SK-N-SH treated with all-trans-retinoic acid at 6 μM for 48 hours (cell line): ENCODE results near the gene PRUNE2.

Source experiments
- ATAC-seq: fragments of 200-7000 bp; cut with Tn5 transposase; 3 replicates; pipeline ENCODE4 v1.9.1; 2020; ENCODE audit warnings: mild to moderate bottlenecking, moderate library complexity
- ARNTL ChIP-seq: fragments of 450-650 bp; formaldehyde crosslinking; IDR thresholded peaks from 2 replicates; pipeline ENCODE4 v1.5.0; 2020; ENCODE audit warnings: low read depth, mild to moderate bottlenecking, moderate library complexity, borderline replicate concordance
- BACH2 ChIP-seq: fragments of 250-450 bp; sonication (Bioruptor Pico); IDR thresholded peaks from 2 replicates; pipeline ENCODE4 v1.9.0; 2021; ENCODE audit warnings: mild to moderate bottlenecking, borderline replicate concordance
- ESRRG ChIP-seq: fragments of 250-450 bp; sonication (Bioruptor Pico); IDR thresholded peaks from 2 replicates; pipeline ENCODE4 v1.6.1; 2021; ENCODE audit warnings: mild to moderate bottlenecking
- GLIS3 ChIP-seq: fragments of 250-450 bp; sonication (Bioruptor Pico); IDR thresholded peaks from 2 replicates; pipeline ENCODE4 v1.5.0; 2020; ENCODE audit warnings: mild to moderate bottlenecking, moderate library complexity
- ISL1 ChIP-seq: fragments of 250-450 bp; sonication (Bioruptor Pico); IDR thresholded peaks from 2 replicates; pipeline ENCODE4 v2.1.2; 2022; ENCODE audit warnings: mild to moderate bottlenecking, moderate library complexity
- OSR1 ChIP-seq: fragments of 250-450 bp; sonication (Bioruptor Pico); IDR thresholded peaks from 2 replicates; pipeline ENCODE4 v1.8.0; 2022; ENCODE audit warnings: moderate library complexity, mild to moderate bottlenecking, inconsistent platforms
- POU6F1 ChIP-seq: fragments of 250-450 bp; sonication (Bioruptor Pico); IDR thresholded peaks from 2 replicates; pipeline ENCODE4 v1.8.0; 2021; ENCODE audit warnings: low read depth, mild to moderate bottlenecking, moderate library complexity, borderline replicate concordance
- PPARA ChIP-seq: fragments of 250-450 bp; sonication (Bioruptor Pico); IDR thresholded peaks from 2 replicates; pipeline ENCODE4 v1.5.0; 2020; ENCODE audit warnings: mild to moderate bottlenecking, borderline replicate concordance
- RARB ChIP-seq: fragments of 250-450 bp; sonication (Bioruptor Pico); IDR thresholded peaks from 2 replicates; pipeline ENCODE4 v1.8.0; 2021; ENCODE audit warnings: mild to moderate bottlenecking, moderate library complexity
- SNAI2 ChIP-seq: fragments of 250-450 bp; sonication (Bioruptor Pico); IDR thresholded peaks from 2 replicates; pipeline ENCODE4 v1.5.0; 2020; ENCODE audit warnings: mild to moderate bottlenecking, moderate library complexity
- TCF4 ChIP-seq: fragments of 250-450 bp; sonication (Bioruptor Pico); IDR thresholded peaks from 2 replicates; pipeline ENCODE4 v1.8.0; 2021; ENCODE audit warnings: mild to moderate bottlenecking, moderate library complexity, borderline replicate concordance
- TOX ChIP-seq: fragments of 250-450 bp; sonication (Bioruptor Pico); IDR thresholded peaks from 2 replicates; pipeline ENCODE4 v1.8.0; 2021; ENCODE audit warnings: mild to moderate bottlenecking, moderate library complexity, borderline replicate concordance
- ZC3H10 ChIP-seq: fragments of 250-450 bp; sonication (Bioruptor Pico); IDR thresholded peaks from 2 replicates; pipeline ENCODE4 v1.5.1; 2021; ENCODE audit warnings: mild to moderate bottlenecking, moderate library complexity
- ZFP3 ChIP-seq: fragments of 250-450 bp; sonication (Bioruptor Pico); IDR thresholded peaks from 2 replicates; pipeline ENCODE4 v1.5.0; 2020; ENCODE audit warnings: mild to moderate bottlenecking, moderate library complexity
- ZFP30 ChIP-seq: fragments of 450-650 bp; formaldehyde crosslinking; IDR thresholded peaks from 2 replicates; pipeline ENCODE4 v1.5.0; 2022; ENCODE audit warnings: mild to moderate bottlenecking, moderate library complexity
- ZNF565 ChIP-seq: fragments of 450-650 bp; formaldehyde crosslinking; conservative IDR thresholded peaks from 2 replicates; pipeline ENCODE4 v1.5.0; 2020; ENCODE audit warnings: low read depth, mild to moderate bottlenecking, moderate library complexity
- ZNF70 ChIP-seq: fragments of 450-650 bp; formaldehyde crosslinking; IDR thresholded peaks from 2 replicates; pipeline ENCODE4 v1.5.0; 2020; ENCODE audit warnings: mild to moderate bottlenecking, moderate library complexity
- TF ChIP-seq, protein P1 (sequence below): fragments of 250-450 bp; sonication (Bioruptor Pico); IDR thresholded peaks from 2 replicates; pipeline ENCODE4 v1.5.1; 2021; ENCODE audit warnings: mild to moderate bottlenecking, moderate library complexity
- TF ChIP-seq, protein P2 (sequence below): fragments of 250-450 bp; sonication (Bioruptor Pico); IDR thresholded peaks from 2 replicates; pipeline ENCODE4 v1.8.0; 2020; ENCODE audit warnings: mild to moderate bottlenecking, moderate library complexity, borderline replicate concordance
- TF ChIP-seq, protein P3 (sequence below): fragments of 250-450 bp; sonication (Bioruptor Pico); IDR thresholded peaks from 2 replicates; pipeline ENCODE4 v1.5.0; 2020; ENCODE audit warnings: mild to moderate bottlenecking, moderate library complexity
- TF ChIP-seq, protein P4 (sequence below): fragments of 250-450 bp; sonication (Bioruptor Pico); IDR thresholded peaks from 2 replicates; pipeline ENCODE4 v1.5.1; 2020; ENCODE audit warnings: low read depth, mild to moderate bottlenecking, moderate library complexity

PRUNE2 gene

GRCh38 chr9:76921165-76921564 lies 15.3 kb upstream of the PRUNE2 start:
- TF ChIP-seq PPARA (CRISPR knock-in tag) (no peak), ISL1 (CRISPR knock-in tag) (0 out of 2 replicates have a peak, but pooled peaks have one; percentile 22)
- no peak for ATAC-seq

DNA sequence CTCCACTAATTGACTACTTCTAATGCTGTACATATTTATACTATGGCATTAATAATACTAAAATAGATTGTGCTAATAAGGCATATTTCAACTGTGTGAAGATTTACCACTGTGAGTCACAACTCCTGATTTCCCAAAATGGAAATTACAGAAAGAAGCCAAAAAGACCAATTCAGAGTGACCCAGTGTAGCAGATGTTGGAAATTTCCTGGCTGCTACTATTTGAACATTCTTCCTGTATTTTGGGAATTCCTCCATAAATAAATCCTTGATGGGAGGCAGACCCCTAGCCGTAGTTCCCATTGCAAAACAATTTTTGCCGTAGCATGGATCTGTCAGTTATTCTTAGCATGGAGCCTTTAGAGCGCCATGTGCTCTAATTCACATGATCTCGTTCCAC lies 11.4 kb upstream of the PRUNE2 start:
- no peak for ATAC-seq
- no peak for TF ChIP-seq RARB
- no peak for TF ChIP-seq GLIS3 (CRISPR knock-in tag)
- no peak for TF ChIP-seq TOX (CRISPR knock-in tag)
- TF ChIP-seq ARNTL (CRISPR knock-in tag): no peak

GRCh38 chr9:76916231-76916630 lies 10.3 kb upstream of the PRUNE2 start:
- no peak for ATAC-seq
- TF ChIP-seq, protein P1, sequence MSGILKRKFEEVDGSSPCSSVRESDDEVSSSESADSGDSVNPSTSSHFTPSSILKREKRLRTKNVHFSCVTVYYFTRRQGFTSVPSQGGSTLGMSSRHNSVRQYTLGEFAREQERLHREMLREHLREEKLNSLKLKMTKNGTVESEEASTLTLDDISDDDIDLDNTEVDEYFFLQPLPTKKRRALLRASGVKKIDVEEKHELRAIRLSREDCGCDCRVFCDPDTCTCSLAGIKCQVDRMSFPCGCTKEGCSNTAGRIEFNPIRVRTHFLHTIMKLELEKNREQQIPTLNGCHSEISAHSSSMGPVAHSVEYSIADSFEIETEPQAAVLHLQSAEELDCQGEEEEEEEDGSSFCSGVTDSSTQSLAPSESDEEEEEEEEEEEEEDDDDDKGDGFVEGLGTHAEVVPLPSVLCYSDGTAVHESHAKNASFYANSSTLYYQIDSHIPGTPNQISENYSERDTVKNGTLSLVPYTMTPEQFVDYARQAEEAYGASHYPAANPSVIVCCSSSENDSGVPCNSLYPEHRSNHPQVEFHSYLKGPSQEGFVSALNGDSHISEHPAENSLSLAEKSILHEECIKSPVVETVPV (CRISPR knock-in tag): no peak
- no peak for TF ChIP-seq ARNTL (CRISPR knock-in tag)
- TF ChIP-seq ZNF565: no peak

DNA sequence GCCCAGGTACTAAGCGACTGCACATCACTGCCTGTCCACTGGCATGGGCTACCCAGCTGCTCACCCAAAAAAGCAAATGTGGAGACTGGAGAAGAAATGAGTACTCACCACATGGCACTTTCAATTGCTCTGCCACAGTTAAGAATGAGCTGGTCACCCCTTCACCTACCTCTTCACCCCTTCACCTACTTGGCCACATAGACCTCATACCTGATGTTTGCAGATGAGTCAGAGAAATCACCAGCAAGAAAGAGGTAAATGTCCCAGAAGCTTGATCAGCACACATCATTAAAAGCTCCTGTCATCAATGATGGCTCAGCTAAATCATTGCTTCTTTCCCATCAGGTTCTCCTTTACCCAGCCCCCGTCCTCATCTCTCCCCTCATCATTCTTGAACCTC lies 7.6 kb upstream of the PRUNE2 start:
- TF ChIP-seq ISL1 (CRISPR knock-in tag) (no peak), OSR1 (CRISPR knock-in tag) (no peak), TOX (CRISPR knock-in tag) (no peak), ESRRG (no peak), POU6F1 (CRISPR knock-in tag) (no peak), RARB (no peak)
- TF ChIP-seq, protein P2, sequence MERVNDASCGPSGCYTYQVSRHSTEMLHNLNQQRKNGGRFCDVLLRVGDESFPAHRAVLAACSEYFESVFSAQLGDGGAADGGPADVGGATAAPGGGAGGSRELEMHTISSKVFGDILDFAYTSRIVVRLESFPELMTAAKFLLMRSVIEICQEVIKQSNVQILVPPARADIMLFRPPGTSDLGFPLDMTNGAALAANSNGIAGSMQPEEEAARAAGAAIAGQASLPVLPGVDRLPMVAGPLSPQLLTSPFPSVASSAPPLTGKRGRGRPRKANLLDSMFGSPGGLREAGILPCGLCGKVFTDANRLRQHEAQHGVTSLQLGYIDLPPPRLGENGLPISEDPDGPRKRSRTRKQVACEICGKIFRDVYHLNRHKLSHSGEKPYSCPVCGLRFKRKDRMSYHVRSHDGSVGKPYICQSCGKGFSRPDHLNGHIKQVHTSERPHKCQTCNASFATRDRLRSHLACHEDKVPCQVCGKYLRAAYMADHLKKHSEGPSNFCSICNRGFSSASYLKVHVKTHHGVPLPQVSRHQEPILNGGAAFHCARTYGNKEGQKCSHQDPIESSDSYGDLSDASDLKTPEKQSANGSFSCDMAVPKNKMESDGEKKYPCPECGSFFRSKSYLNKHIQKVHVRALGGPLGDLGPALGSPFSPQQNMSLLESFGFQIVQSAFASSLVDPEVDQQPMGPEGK (CRISPR knock-in tag): no peak
- TF ChIP-seq, all 23 proteins: peak for 0
- no peak for ATAC-seq

- peak; percentile 92 for ATAC-seq
- TF ChIP-seq, protein P2 (CRISPR knock-in tag): no peak
- TF ChIP-seq ZC3H10 (CRISPR knock-in tag): no peak
- no peak for TF ChIP-seq TOX (CRISPR knock-in tag)
- no peak for TF ChIP-seq ESRRG
- TF ChIP-seq OSR1 (CRISPR knock-in tag): no peak
- TF ChIP-seq ZNF70: no peak
- TF ChIP-seq, protein P3, sequence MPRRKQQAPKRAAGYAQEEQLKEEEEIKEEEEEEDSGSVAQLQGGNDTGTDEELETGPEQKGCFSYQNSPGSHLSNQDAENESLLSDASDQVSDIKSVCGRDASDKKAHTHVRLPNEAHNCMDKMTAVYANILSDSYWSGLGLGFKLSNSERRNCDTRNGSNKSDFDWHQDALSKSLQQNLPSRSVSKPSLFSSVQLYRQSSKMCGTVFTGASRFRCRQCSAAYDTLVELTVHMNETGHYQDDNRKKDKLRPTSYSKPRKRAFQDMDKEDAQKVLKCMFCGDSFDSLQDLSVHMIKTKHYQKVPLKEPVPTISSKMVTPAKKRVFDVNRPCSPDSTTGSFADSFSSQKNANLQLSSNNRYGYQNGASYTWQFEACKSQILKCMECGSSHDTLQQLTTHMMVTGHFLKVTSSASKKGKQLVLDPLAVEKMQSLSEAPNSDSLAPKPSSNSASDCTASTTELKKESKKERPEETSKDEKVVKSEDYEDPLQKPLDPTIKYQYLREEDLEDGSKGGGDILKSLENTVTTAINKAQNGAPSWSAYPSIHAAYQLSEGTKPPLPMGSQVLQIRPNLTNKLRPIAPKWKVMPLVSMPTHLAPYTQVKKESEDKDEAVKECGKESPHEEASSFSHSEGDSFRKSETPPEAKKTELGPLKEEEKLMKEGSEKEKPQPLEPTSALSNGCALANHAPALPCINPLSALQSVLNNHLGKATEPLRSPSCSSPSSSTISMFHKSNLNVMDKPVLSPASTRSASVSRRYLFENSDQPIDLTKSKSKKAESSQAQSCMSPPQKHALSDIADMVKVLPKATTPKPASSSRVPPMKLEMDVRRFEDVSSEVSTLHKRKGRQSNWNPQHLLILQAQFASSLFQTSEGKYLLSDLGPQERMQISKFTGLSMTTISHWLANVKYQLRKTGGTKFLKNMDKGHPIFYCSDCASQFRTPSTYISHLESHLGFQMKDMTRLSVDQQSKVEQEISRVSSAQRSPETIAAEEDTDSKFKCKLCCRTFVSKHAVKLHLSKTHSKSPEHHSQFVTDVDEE: no peak
- peak; percentile 76 for TF ChIP-seq ISL1 (CRISPR knock-in tag)
- no peak for TF ChIP-seq RARB
- TF ChIP-seq PPARA (CRISPR knock-in tag): no peak
- 0 out of 2 replicates have a peak, but pooled peaks have one; percentile 45 for TF ChIP-seq ZFP3 (CRISPR knock-in tag)
- TF ChIP-seq SNAI2 (CRISPR knock-in tag): no peak
- no peak for TF ChIP-seq ZFP30 (CRISPR knock-in tag)
- no peak for TF ChIP-seq BACH2 (CRISPR knock-in tag)
- TF ChIP-seq, protein P1 (CRISPR knock-in tag): no peak
- TF ChIP-seq, protein P4, sequence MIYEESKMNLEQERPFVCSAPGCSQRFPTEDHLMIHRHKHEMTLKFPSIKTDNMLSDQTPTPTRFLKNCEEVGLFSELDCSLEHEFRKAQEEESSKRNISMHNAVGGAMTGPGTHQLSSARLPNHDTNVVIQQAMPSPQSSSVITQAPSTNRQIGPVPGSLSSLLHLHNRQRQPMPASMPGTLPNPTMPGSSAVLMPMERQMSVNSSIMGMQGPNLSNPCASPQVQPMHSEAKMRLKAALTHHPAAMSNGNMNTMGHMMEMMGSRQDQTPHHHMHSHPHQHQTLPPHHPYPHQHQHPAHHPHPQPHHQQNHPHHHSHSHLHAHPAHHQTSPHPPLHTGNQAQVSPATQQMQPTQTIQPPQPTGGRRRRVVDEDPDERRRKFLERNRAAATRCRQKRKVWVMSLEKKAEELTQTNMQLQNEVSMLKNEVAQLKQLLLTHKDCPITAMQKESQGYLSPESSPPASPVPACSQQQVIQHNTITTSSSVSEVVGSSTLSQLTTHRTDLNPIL (CRISPR knock-in tag): peak; percentile 72; the same call in 1 of the 2 replicates
- TF ChIP-seq GLIS3 (CRISPR knock-in tag): no peak
- TF ChIP-seq TCF4 (CRISPR knock-in tag): no peak
These were observed 6.8 kb upstream of the PRUNE2 start for GRCh38 chr9:76912636-76913275.
